8988T (cell line): ENCODE measurements around the gene PPARGC1A.

Source experiments
- DNase-seq: peaks from one replicate; pipeline ENCODE4 v3.0.0; 2011

Gene PPARGC1A

DNA sequence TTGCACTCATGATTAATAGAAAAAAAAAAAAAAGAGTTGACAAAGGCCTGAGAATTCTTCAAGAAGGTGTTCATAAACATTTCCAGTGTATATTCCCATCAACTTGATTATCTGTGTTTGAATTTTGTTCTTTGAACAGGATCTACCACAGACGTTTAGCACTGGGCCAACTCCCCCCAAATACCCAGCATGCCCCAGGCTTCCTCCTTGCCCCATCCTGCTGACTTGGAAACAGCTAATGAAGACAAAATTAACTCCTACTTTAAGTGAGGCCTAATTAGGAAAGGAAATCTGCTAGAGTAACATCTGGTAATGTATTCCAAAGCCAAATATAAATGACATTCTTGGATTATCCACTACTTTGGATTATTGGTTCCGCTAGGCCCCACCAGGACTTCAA lies 52.5 kb downstream of the PPARGC1A start:
- DNase-seq, result no peak

DNA sequence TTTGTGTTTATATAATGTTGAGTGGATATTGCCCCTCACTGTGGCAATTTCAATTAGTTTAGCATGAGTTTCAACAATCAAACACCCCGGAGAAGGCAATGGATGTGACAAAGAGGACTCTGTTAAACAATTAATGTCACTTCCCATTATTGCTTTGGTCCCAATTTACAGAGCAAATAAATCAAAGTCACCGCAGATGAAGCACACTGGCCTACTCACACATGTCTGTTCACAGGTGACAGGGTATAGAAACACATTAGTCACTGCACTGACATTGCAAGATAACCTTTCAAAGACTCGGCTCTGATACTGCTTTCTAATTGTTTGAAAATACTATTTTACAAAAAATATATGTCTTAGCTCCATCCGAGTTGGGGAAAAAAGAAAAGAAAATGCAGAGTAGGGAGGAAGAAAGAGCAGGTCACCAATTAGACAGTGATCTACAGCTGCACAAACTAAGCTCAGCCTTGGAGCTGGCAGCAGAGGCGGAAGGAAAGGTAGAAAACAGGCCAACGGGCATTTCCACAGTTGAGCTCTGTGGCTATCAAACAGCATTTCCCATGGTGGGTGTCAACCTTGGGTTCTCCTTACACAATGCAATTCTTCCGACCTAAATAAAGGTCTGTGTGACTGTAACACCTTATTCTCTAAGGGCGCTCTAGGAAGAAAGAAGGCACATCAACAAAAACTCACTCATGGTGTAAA lies 53.9 kb downstream of the PPARGC1A start:
- DNase-seq, result no peak

DNA sequence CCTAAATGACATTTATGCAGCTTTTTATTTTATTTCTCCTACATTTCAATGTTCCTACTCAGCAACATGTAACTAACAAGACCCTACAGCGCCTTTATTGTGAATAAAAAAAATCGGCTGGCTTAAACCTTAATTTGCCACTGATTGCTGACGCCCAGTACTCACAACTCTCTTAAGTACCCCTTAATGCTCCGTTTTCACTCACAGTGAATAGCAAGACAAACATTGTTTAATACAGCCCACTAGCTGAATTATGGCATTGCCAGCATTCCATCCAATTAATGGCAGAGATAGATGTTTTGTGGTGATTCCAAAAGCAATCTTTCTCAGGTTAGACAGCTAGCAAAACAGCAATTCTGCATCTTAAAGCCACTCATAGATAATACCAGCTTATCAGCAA lies 61.1 kb downstream of the PPARGC1A start:
- no peak for DNase-seq

DNA sequence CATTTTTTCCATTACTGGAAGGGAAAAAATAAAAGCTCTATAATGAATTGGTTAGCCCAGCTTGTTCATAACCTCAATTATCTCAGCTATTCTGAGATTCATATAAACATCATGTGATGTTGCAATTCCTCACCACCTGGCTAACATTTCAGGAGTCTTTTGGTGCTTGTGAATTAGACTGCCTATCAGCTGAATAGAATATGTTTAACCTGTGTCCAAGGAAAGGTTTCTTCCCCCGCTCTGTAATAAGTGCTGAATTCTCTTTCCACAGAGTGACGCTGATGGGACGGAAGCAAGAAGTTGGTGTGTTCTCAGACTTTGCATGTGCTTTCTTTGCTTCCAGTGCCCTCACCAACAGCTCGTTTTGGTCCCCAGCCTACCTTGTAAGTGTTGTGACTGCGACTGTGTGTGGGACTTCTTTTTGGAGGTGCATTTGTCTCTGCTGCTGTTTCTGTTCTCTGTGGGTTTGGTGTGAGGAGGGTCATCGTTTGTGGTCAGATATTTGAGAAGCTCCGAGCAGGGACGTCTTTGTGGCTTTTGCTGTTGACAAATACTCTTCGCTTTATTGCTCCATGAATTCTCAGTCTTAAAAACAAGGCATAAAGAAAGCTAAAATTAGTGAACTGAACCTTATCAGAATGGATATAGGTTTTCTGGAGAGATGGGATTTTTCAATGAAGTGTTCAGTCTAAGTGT lies 61.7 kb downstream of the PPARGC1A start:
- DNase-seq, result no peak

DNA sequence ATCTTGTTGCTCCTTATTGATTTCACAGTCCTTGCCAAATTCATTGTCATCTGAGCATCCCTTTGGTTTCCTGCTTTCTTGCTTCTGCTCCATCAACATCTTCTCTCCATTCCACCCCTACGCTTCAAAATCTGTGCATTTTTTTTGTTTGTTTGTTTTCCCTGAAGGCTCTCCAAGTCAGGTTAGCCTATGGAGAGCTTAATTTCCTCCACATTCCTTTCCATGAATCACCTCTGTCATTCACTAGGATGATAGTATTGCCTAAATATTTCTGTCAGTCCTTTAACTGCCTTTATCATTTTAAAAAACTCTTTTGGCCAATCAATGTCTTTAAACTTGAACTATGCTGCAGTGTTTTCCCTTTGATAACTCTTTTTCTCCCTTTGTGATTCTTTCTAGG lies 67.7 kb downstream of the PPARGC1A start:
- DNase-seq, result no peak

DNA sequence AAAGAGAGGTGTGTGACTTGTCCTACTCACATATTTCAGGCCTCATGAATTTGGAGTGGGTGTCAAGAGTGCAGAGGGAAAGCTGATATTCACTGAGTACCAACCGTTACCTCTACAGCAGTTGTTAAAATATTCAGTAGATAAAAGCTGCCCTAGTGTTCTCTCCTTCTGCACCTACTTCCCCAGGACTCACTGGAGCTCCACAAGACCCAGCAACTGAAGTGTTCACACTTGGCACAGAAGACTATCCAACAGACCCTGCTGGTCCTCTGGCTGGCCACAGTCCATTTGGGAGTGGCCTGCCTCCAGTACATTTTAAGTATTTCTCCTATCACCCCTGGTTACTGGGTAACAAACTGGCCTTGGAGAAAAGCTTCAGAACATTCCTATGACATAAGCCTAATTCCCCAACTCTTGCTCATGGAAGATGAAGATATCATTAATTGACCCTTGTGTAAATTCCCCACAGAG lies 70.8 kb downstream of the PPARGC1A start:
- no peak for DNase-seq

DNA sequence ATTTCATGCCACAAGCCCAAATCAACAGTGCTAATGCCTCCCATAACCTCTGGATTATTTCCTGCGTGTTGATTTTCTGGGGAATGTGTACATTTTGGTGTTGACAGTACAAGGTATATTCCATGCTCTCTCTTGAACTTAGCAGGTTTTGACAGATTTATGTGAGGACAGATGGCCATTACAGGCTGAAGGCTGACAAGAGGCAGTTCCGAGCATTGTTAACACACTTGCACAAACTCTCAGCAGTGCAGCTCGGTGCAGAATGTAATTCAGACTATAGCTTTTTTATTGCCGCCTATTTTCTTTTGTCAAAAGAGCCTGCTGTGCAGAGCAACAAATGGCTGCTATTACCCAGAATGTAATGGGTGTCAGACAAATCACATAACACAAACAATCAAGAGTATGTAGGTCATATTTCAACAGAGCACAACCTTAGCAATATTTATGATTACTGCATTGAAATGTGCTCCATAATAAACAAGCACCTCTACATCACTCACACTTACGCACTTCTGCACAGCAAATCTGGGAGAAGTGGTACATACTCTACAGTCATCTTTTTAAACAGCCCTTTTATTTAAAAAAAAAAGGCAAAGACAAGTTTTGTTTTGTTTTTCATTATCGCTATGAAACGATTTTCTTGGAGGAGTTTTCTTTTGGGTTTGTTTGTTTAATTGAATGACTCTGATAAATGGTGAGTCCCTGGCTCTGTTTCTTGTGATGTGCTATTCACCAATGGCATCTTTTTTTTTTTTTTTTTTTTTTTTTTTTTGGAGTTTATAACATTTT lies 71.6 kb downstream of the PPARGC1A start:
- no peak for DNase-seq

DNA sequence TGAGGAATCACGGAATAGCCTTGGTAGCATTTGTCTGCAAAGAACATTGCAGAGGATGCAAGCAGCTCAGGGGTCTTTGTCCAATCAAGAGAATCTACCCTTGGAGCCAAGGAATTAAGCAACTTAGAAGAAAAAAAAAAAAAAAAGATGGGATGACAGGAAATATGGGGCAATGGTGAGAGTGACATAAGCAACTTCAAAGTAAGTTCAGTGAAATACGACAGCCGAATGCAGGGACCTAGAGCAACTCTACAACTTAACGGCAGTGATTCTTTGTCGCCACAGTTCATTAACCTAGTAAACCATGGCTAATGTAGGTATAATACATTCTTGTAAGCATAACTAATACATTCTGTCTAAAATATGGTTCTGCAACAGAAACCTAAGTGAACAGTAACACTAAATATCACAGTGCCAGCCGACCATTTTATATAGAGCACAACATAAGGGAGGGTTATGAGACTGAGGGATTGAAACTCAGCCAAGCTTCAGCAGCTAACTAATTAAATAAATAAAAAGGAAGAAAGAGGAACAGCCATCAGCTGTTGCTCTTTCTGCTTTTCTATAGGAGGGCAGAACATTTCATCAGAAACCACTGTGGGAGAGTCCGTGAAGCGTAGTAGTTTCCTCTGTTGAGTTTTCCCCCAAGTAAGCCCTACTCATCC lies 74.7 kb downstream of the PPARGC1A start:
- DNase-seq, result no peak

DNA sequence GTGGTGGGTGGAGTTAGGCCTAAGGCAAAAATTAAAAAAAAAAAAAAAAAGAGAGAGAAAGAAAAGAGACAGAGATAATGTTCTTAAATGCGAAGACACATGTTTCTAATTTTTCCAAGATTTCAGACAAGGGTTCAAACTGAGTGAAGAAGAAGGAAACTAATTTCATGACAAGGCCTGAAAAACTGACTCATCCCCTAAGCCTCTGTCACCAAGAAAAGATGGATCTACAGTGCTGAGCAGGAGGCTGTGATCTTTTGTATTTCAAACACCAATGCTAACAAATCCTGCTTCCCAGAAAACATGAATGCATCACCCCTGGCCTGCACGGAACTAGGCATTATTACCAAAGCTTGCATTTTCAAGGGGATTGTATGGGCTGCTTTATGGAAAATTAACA lies 75.3 kb downstream of the PPARGC1A start:
- no peak for DNase-seq

DNA sequence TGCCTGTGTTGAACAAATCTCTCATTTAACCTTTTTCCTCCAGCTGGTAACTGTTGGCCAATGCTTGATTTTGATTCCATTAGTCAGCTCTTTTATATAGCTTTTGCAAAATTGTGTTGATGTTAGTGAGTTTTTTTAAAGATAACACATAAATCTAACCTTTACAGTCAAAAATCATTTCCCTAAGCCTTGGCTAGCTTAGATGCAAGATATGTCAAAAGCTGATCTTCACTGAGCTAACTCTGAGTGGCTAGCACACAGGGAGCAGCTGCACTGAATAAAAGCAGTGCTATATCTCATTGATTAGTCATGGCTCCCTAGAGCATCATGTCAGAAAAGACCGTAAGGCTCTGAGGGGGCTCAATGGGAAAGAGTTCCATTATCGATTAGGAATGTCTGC lies 78.7 kb downstream of the PPARGC1A start:
- DNase-seq, result no peak

DNA sequence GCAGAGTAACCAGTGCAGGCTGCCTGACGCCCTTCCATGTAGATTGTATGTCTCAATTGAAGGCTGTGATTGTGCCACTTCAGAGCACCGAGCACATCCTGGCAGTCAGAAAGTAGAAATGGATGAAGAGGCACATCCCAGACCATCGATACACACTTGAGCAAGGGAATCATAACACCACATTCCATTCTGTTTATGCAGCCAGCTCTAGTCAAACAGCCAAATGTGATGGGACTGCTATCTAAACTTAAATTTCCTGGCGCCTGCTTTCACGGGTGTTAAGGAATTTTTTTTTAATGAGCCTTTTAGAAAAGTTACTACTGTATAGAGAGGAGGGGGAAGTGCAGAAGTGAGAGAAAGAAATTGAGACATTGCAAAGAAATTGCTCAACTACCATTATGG lies 84.4 kb downstream of the PPARGC1A start:
- DNase-seq, result no peak

DNA sequence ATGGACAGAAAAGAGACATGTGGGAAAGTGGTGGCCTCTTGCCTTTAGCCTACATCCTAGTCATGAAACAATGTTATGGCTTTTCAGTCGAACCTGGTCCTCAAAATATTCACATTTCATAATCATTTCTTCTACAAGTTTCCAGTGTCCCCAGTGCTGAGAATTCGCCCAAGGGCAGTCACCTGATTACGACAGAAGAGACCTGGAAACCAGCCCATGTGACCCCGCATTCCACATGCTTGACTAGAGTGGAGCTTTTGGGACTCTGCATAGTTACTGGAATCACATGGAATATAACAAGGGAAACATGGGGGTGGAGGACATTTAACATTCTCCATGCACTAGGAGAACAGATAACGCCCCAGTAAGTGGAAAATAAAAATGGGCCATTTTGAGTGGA lies 100.1 kb downstream of the PPARGC1A start:
- DNase-seq, result no peak

DNA sequence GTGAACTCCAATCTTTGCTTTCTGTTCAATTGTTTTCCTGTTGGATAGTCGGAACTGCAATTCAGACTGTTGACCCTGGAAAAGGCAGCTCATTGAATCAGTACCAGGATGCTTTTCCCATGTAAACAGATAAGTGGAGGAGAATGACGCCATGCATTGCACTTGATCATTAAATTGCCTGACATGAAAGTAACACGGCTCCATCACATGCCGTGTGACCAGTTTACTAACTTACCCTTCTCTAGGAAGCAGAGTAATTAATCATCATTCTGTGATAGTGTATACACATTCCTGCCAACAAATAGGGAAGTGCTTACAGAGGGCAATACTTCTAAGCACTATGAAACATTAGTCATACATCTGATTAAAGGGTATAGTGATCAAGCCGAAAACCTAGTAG lies 101.4 kb downstream of the PPARGC1A start:
- no peak for DNase-seq

DNA sequence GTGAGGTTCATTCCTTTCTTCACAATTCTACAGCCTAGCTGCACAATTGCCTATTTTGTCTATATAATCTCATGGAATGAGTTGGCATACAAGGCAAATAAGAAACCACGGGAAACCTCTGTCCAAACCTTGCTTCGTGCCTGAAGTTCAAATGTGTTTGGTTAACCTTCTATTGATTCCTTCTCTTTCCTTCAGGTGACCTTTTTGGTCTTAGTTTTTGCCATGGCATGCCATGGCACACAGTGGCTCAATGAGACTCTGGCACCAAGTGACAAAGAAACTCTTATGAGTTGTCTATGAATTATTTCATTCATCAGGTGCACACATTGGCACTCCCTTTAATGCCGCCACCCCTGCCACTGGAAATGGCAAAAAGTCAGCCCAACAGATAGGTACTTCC lies 101.8 kb downstream of the PPARGC1A start:
- no peak for DNase-seq

DNA sequence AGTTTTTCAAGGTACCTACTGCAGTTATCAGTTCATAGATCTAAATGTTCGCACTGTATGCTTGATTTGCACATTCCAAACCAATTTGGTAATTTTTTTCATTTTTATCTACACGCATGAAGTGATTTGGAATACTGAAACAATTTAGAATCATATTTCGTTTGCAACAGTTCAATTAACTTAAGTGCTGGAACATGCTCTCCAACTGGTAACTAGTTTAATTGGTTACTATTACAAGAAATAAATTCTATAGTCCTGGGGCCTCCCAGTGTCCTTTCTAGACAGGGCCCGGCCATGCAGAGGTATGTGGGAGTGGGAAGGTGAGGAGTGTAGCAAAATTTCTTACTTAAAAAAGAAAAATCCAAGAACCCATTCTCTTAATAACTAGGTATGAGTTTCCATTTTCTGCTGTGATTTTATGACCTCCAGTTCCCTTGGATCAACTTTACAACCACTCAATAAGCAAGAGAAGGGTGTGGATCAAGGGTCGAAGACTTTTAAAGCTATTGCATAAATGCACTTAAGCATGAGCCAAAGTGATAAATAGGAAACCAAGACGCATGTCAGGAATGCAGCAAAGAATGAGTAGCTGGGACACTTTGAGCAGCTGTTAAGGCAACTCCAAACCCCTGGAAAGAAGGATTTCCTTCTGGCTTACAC lies 106.9 kb downstream of the PPARGC1A start:
- no peak for DNase-seq

DNA sequence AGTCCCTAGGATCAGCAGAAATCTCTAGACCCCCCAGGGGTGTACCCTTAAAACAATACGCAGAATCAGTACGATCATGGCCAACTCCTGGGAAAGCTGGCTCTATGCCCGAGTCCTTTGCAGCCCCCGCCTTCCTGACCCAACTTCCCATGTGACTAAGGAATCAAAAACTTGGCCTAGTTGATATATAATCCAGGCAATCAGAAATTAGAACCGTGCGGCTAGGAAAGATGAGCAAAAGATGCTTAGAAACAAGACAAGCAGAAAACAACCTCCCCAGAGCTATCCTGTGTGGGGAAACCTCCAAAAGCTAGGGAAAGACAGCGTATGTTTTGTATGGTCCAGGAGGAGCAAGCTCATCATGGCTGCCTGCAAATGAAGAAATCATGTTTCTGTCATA lies 110.0 kb downstream of the PPARGC1A start:
- no peak for DNase-seq

DNA sequence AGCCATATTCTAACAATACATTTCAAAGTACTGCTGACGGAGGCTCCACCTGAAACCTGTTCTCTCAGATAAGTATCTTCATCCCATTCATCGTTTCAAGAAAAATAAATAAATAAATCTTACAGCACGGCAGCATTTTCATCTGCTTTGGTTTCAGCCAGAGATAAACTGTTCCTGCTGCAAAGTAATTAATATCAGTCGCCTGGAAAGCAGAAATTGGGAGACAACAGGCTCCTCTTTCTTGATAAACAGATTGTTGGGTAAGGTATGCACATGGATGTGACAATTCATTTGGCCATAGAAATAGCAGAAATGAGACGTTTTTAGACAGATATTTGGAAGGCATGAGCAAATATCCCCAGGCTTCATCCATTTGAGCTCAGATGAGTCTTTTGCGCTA lies 110.4 kb downstream of the PPARGC1A start:
- DNase-seq, result no peak

DNA sequence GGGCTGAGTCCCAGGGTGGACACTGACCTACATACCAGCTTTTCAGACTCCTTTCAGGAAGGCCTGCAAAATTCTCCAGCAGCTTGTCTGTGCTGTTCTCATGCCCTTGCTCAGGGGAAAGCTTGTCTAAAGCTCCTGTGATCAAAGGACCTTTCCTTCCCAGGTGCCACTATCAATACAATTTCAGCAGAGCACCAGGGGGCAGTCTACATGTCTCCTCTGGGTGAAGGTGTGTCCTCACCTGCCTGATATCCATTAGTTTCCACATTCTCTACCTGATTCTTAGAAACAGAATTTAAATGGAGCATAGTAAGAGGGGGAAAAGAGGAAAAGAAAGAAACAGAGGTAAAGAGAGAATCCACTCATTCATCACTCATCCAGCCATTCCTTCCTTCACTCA lies 114.2 kb downstream of the PPARGC1A start:
- DNase-seq, result no peak

DNA sequence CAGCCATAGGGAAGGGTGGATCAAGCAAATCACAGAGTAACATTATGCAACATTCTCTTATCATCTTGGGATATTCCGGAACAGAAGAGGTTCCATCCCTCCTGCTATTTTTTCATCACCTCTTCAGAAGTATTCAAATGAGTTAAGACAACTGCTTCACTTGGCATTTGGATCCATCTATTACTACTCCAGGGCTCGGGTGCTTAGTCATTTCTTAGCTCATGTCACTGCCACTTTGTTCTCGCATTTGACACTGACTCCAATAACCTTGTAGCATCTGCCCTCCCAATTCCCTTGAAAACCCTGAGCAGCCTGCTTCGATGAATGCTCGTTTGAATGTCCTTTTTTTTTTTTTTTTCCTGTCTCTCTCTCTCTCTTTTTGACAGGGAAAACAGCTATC lies 114.9 kb downstream of the PPARGC1A start:
- no peak for DNase-seq

DNA sequence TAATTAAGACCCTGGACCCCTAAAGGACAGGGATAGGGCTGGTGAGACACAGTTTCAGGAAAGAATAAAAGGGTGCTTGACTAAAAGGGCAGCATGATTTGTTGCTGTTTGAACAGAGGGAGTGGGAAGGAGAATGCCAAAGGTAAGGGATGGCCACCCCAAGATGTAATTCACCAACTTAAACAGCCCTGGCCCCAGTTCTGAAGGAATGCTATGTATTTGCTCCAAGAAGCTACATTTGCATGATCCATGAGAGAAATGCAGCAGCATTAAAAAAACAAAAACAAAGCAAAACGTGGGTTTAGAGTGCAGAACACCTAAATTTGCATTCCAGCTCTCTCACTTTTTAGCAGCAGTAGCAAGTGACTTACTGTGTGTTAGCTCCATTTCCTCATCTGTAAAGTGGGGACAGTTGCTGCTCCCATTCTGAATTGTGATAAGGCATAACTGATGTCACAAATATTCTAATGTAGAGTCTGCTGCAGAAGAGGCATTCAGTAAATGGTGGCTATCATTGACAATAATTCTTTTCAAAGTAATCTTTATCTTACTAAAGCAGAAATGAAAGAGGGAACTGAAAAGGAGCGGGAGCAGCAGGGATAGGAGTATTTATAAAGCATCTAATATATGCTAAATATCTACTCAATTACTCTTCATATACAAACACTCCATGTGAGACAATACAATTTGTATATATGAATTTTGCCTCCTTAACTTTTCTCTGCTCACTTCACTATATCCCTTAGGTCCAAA lies 115.8 kb downstream of the PPARGC1A start:
- DNase-seq, result no peak

DNA sequence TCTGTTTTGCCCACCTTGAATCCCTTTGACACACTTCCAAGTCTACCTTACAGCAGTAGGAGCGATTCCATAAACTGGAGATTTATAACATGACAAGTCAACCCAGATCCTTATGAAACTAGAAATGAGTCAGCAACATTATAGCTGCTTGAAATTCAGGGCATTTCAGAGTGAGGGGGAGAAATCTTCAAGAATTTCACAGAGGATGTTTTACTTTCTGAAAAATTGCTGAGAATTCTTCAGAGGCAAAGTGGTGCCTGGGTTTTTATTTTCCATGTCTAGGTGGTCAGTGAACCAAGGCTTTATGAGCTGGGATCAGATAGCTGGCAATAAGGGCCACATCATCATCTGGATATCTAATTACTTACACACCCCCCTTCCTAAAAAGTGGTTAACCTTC lies 119.8 kb downstream of the PPARGC1A start:
- no peak for DNase-seq

DNA sequence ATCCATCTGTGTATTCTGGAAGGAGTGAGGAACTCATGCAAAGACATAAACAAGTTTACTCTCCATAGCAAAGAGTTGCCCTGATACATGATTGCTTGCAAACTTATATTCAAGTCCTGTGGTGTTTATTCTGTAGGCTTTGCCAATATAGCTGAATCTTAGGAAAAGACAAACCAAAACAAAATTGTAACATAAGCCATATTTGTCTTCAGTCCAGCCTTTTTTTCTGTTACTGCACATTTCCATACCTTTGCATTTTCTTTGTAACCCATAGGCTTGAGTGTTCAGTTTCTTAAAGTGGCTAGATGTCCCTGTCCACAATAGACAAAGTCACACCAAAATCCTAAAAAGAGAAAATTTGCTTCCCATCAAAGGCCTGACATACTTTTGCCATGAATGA lies 120.4 kb downstream of the PPARGC1A start:
- DNase-seq, result no peak
